KMS-11 (cell line): ENCODE results near the gene CDKL5.

Experiments
- H2AFZ ChIP-seq: fragments of 200-600 bp; sonication (generic); 2 replicates; pipeline ENCODE4 v1.6.1; 2016; ENCODE audit warnings: antibody characterized with exemption, mixed run types, low read depth
- H3K27ac ChIP-seq: fragments of 200-600 bp; sonication (generic); 2 replicates; pipeline ENCODE4 v1.6.1; 2016; ENCODE audit warnings: mild to moderate bottlenecking, mixed run types
- H3K27me3 ChIP-seq: fragments of 200-600 bp; sonication (generic); 2 replicates; pipeline ENCODE4 v1.6.1; 2017; ENCODE audit warnings: mild to moderate bottlenecking, low read depth, mixed run types, moderate library complexity; ENCODE audit not compliant: insufficient read depth
- H3K36me3 ChIP-seq: fragments of 200-600 bp; sonication (generic); 2 replicates; pipeline ENCODE4 v1.6.1; 2017; ENCODE audit warnings: mild to moderate bottlenecking, mixed run types; ENCODE audit not compliant: insufficient read depth
- H3K4me1 ChIP-seq: fragments of 200-600 bp; sonication (generic); 2 replicates; pipeline ENCODE4 v1.6.1; 2016; ENCODE audit warnings: mild to moderate bottlenecking, low read depth, mixed run types; ENCODE audit not compliant: poor library complexity, severe bottlenecking
- H3K4me2 ChIP-seq: fragments of 200-600 bp; sonication (generic); 2 replicates; pipeline ENCODE4 v1.7.0; 2016; ENCODE audit warnings: mild to moderate bottlenecking, mixed run types
- H3K4me3 ChIP-seq: fragments of 200-600 bp; sonication (generic); IDR thresholded peaks from 2 replicates; pipeline ENCODE4 v1.6.1; 2017; ENCODE audit warnings: low read depth, low read length, mixed read lengths; ENCODE audit not compliant: insufficient read depth
- H3K79me2 ChIP-seq: fragments of 200-600 bp; sonication (generic); 2 replicates; pipeline ENCODE4 v1.6.1; 2016; ENCODE audit warnings: low read depth, mixed run types; ENCODE audit not compliant: insufficient read depth
- H3K9ac ChIP-seq: fragments of 200-600 bp; sonication (generic); 2 replicates; pipeline ENCODE4 v1.6.1; 2016; ENCODE audit warnings: mild to moderate bottlenecking, mixed run types
- H4K20me1 ChIP-seq: fragments of 200-600 bp; sonication (generic); 2 replicates; pipeline ENCODE4 v1.6.1; 2016; ENCODE audit warnings: mild to moderate bottlenecking, mixed run types; ENCODE audit not compliant: insufficient read depth
- CTCF ChIP-seq: fragments of 200-600 bp; sonication (generic); conservative IDR thresholded peaks from 2 replicates; pipeline ENCODE4 v1.6.1; 2017; ENCODE audit warnings: low read depth, mild to moderate bottlenecking, antibody characterized with exemption, low read length, moderate library complexity, mixed read lengths

CDKL5 gene

GRCh38 chrX:18471296-18471695, 45.9 kb downstream of the CDKL5 start:
- H3K4me2 ChIP-seq, result no peak overlapping the region
- H3K4me3 ChIP-seq, result no peak overlapping the region
- no peak overlapping the region for H3K27ac ChIP-seq
- no peaks in the 10 kb centered on the region for H3K79me2 ChIP-seq
- TF ChIP-seq CTCF, result no peak
- H2AFZ ChIP-seq, result no peak overlapping the region
- no peaks in the 10 kb centered on the region for H4K20me1 ChIP-seq
- H3K27me3 ChIP-seq, result no peaks in the 10 kb centered on the region
- no peaks in the 10 kb centered on the region for H3K36me3 ChIP-seq
- no peaks in the 10 kb centered on the region for H3K4me1 ChIP-seq
- no peak overlapping the region for H3K9ac ChIP-seq

GRCh38 chrX:18490806-18491555, 65.6 kb downstream of the CDKL5 start:
- H3K27me3 ChIP-seq, result no peaks in the 10 kb centered on the region
- H3K4me1 ChIP-seq, result no peaks in the 10 kb centered on the region
- TF ChIP-seq CTCF, result no peak
- no peak overlapping the region for H3K27ac ChIP-seq
- H3K36me3 ChIP-seq, result no peaks in the 10 kb centered on the region
- H3K79me2 ChIP-seq, result no peaks in the 10 kb centered on the region
- H2AFZ ChIP-seq, result no peak overlapping the region
- no peak overlapping the region for H3K4me3 ChIP-seq
- H3K9ac ChIP-seq, result no peak overlapping the region
- H3K4me2 ChIP-seq, result no peak overlapping the region
- H4K20me1 ChIP-seq, result no peaks in the 10 kb centered on the region

GRCh38 chrX:18491587-18492340, 66.4 kb downstream of the CDKL5 start:
- TF ChIP-seq CTCF, result no peak
- Histone ChIP-seq H3K4me1 (no peaks in the 10 kb centered on the region), H3K4me2 (no peak overlapping the region), H4K20me1 (no peaks in the 10 kb centered on the region), H3K4me3 (no peak overlapping the region), H2AFZ (no peak overlapping the region), H3K27me3 (no peaks in the 10 kb centered on the region), H3K79me2 (no peaks in the 10 kb centered on the region), H3K9ac (no peak overlapping the region), H3K27ac (no peak overlapping the region), H3K36me3 (no peaks in the 10 kb centered on the region)

- TF ChIP-seq CTCF, result no peak
Measured at GRCh38 chrX:18534949-18535348, 109.5 kb downstream of the CDKL5 start.

More at GRCh38 chrX:18534949-18535348, 109.5 kb downstream of the CDKL5 start:
- Histone ChIP-seq H3K4me2 (no peak overlapping the region), H3K4me3 (no peak overlapping the region), H3K27me3 (no peaks in the 10 kb centered on the region), H3K27ac (no peak overlapping the region), H2AFZ (no peak overlapping the region), H3K4me1 (no peaks in the 10 kb centered on the region), H3K79me2 (no peaks in the 10 kb centered on the region), H4K20me1 (no peaks in the 10 kb centered on the region), H3K36me3 (no peaks in the 10 kb centered on the region), H3K9ac (no peak overlapping the region)
